Suprapubic skin (tissue), 4 donors: ENCODE measurements around the gene TMEM30A. TPM values are rescaled to one million over a fixed set of nuclear protein-coding genes. Genes with fewer than 3 reads are reported as not detected.

ENCODE experiments used
- DNase-seq, 2 donors: peaks; one replicate each; pipeline ENCODE4 v3.0.0-alpha.2; 2019; ENCODE audit warnings: low spot score in 2 of 2
- H3K27ac ChIP-seq: fragments of 200-600 bp; sonication (generic); one replicate; pipeline ENCODE4 v1.5.1; 2019
- H3K27me3 ChIP-seq: fragments of 200-600 bp; sonication (generic); one replicate; pipeline ENCODE4 v1.5.1; 2019
- H3K36me3 ChIP-seq: fragments of 200-600 bp; sonication (generic); one replicate; pipeline ENCODE4 v1.5.1; 2019
- H3K4me1 ChIP-seq: fragments of 200-600 bp; sonication (generic); one replicate; pipeline ENCODE4 v1.5.1; 2019
- H3K4me3 ChIP-seq: fragments of 200-600 bp; sonication (generic); one replicate; pipeline ENCODE4 v1.5.1; 2019; ENCODE audit warnings: mild to moderate bottlenecking
- H3K9me3 ChIP-seq: fragments of 200-600 bp; sonication (generic); one replicate; pipeline ENCODE4 v1.5.1; 2019
- CTCF ChIP-seq, 2 donors: fragments of 200-600 bp in 1 of 2; fragments of 450-650 bp in 1 of 2; sonication (generic) in 1 of 2; IDR thresholded peaks; one replicate each; pipeline ENCODE4 v1.5.1; 2016 to 2019; ENCODE audit warnings: antibody characterized with exemption in 2 of 2, mild to moderate bottlenecking in 1 of 2, moderate library complexity in 1 of 2
- EP300 ChIP-seq: sonication (generic); formaldehyde crosslinking; IDR thresholded peaks from one replicate; pipeline ENCODE4 v1.6.1; 2017; ENCODE audit warnings: antibody characterized with exemption
- POLR2A ChIP-seq, 2 donors: fragments of 450-650 bp; IDR thresholded peaks; one replicate each; pipeline ENCODE4 v1.6.1; 2017; ENCODE audit warnings: antibody characterized with exemption in 2 of 2, mild to moderate bottlenecking in 2 of 2, moderate library complexity in 2 of 2
- POLR2AphosphoS5 ChIP-seq, 3 donors: sonication (generic); formaldehyde crosslinking; IDR thresholded peaks; one replicate each; pipeline ENCODE4 v1.6.1; 2017; ENCODE audit warnings: antibody characterized with exemption in 3 of 3
- WGBS: methylation state at CpG from one replicate; pipeline ENCODE4 v1.1.5; 2018; 5-methylcytosine and 5-hydroxymethylcytosine counted together
- total RNA-seq, 4 donors: library from RNA; depleted of rRNA; stranded (reverse); fragments of >200 nt; gene quantifications; one replicate each; pipeline ENCODE4 v1.1.0, GENCODE V29; 2016

The TMEM30A gene
- total RNA-seq, 4 donors from 2014 or later = 30.5 to 50.0 (median 38.2) TPM

- H3K4me3 ChIP-seq = no peak overlapping the region
- H3K9me3 ChIP-seq = no peaks in the 10 kb centered on the region
- no peaks in the 10 kb centered on the region for H3K27me3 ChIP-seq
- WGBS = 84% methylated on average over 2 of the region's 2 CpGs
- no peak for DNase-seq
- no peak overlapping the region for H3K27ac ChIP-seq
- TF ChIP-seq POLR2AphosphoS5 (IDR thresholded peaks at IDR 0.05) (no peak), CTCF (IDR thresholded peaks at IDR 0.05) (no peak), EP300 (no peak), POLR2A (IDR thresholded peaks at IDR 0.05) (no peak)
- no peaks in the 10 kb centered on the region for H3K4me1 ChIP-seq
- H3K36me3 ChIP-seq = no peaks in the 10 kb centered on the region
Observed at GRCh38 chr6:75326557-75327258, 42.1 kb upstream of the TMEM30A start.

- no peaks in the 10 kb centered on the region for H3K27me3 ChIP-seq
Observed at GRCh38 chr6:75318900-75319299, 34.3 kb upstream of the TMEM30A start.

GRCh38 chr6:75317503-75318206 is 33.1 kb upstream of the TMEM30A start:
- 45% methylated on average over 4 of the region's 4 CpGs for WGBS
- Histone ChIP-seq H3K9me3 (no peaks in the 10 kb centered on the region), H3K36me3 (no peaks in the 10 kb centered on the region), H3K4me1 (no peaks in the 10 kb centered on the region), H3K27ac (no peak overlapping the region), H3K4me3 (no peak overlapping the region), H3K27me3 (no peaks in the 10 kb centered on the region)
- no peak for TF ChIP-seq POLR2A (IDR thresholded peaks at IDR 0.05)
- no peak for TF ChIP-seq EP300
- TF ChIP-seq CTCF (IDR thresholded peaks at IDR 0.05) = no peak
- no peak for TF ChIP-seq POLR2AphosphoS5 (IDR thresholded peaks at IDR 0.05)
- no peak for DNase-seq

More at GRCh38 chr6:75318900-75319299, 34.3 kb upstream of the TMEM30A start:
- Histone ChIP-seq H3K27ac (no peak overlapping the region), H3K4me3 (no peak overlapping the region), H3K9me3 (no peaks in the 10 kb centered on the region), H3K4me1 (no peaks in the 10 kb centered on the region), H3K36me3 (no peaks in the 10 kb centered on the region)
- DNase-seq = no peak
- no peak for TF ChIP-seq POLR2A (IDR thresholded peaks at IDR 0.05)
- TF ChIP-seq POLR2AphosphoS5 (IDR thresholded peaks at IDR 0.05) = no peak
- no peak for TF ChIP-seq CTCF (IDR thresholded peaks at IDR 0.05)
- no peak for TF ChIP-seq EP300
- 68% methylated on average over 2 of the region's 2 CpGs for WGBS

DNA sequence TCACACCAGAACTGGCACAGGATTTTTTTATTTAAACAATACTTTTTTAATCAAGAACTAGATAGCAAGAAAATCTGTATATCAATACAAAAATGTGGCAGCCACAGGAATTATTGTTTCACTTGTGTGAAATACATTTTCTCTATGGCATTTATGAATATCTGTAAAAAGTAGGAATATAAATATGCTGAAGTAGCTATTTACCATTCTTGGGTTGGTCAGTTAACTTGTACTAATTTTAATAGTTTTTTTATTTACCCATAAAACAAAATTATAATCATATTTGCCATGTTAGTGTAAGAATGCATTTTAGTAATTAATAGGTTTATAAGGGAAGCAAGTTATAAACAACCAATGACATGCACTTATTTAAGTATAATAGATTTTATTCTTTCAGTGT is 31.4 kb upstream of the TMEM30A start:
- Histone ChIP-seq H3K36me3 (no peaks in the 10 kb centered on the region), H3K4me1 (no peaks in the 10 kb centered on the region), H3K4me3 (no peak overlapping the region), H3K27me3 (no peaks in the 10 kb centered on the region), H3K9me3 (no peaks in the 10 kb centered on the region), H3K27ac (no peak overlapping the region)
- no peak for DNase-seq
- no peak for TF ChIP-seq EP300
- no peak for TF ChIP-seq POLR2A (IDR thresholded peaks at IDR 0.05)
- TF ChIP-seq POLR2AphosphoS5 (IDR thresholded peaks at IDR 0.05) = no peak
- no peak for TF ChIP-seq CTCF (IDR thresholded peaks at IDR 0.05)

- Histone ChIP-seq H3K36me3 (no peaks in the 10 kb centered on the region), H3K9me3 (no peaks in the 10 kb centered on the region), H3K4me3 (no peak overlapping the region), H3K27ac (no peak overlapping the region), H3K27me3 (no peaks in the 10 kb centered on the region), H3K4me1 (no peaks in the 10 kb centered on the region)
- 70% methylated on average over 11 of the region's 11 CpGs for WGBS
- DNase-seq = no peak
- TF ChIP-seq EP300 (no peak), CTCF (IDR thresholded peaks at IDR 0.05) (no peak), POLR2A (IDR thresholded peaks at IDR 0.05) (no peak), POLR2AphosphoS5 (IDR thresholded peaks at IDR 0.05) (no peak)
Observed at GRCh38 chr6:75308250-75308988, 23.8 kb upstream of the TMEM30A start.
